Measurements from ENCODE around the gene AKR1E2. TPM values are rescaled to one million over a fixed set of nuclear protein-coding genes. Genes with fewer than 3 reads are reported as not detected.

The AKR1E2 gene
- total and polyA plus RNA-seq, 9 of the 15 experiments (the other 6 are each of a cell fraction or from before 2014, with no cell fraction given): 4.2 to 16.6 (median 9.8) TPM

GRCh38 chr10:4813023-4813422 lies 13.0 kb upstream of the AKR1E2 start (continued):
- TF ChIP-seq SMARCE1 (IDR thresholded peaks at IDR 0.05): peak; percentile 49; the same call in 1 of the 2 replicates
- TF ChIP-seq CXXC5 (CRISPR knock-in tag; IDR thresholded peaks at IDR 0.05): 0 out of 2 replicates have a peak, but pooled peaks have one; percentile 20
- no peak for TF ChIP-seq EWSR1 (IDR thresholded peaks at IDR 0.05; ENCODE audit: borderline replicate concordance, low read depth, partially characterized antibody)
- TF ChIP-seq THRAP3 (IDR thresholded peaks at IDR 0.05; ENCODE audit: borderline replicate concordance): no peak
- no peak for TF ChIP-seq ASH1L (IDR thresholded peaks at IDR 0.05; ENCODE audit: borderline replicate concordance, low read depth, partially characterized antibody)
- TF ChIP-seq CC2D1A (IDR thresholded peaks at IDR 0.05): no peak
- peak; percentile 8 for TF ChIP-seq FOS (IDR thresholded peaks at IDR 0.05; ENCODE audit: extremely low read depth, insufficient read length)
- peak; percentile 17; the same call in 1 of the 2 replicates for TF ChIP-seq CBFA2T2 (conservative IDR thresholded peaks at IDR 0.05)
- no peak for TF ChIP-seq ZNF583 (CRISPR knock-in tag; IDR thresholded peaks at IDR 0.05)
- no peak for TF ChIP-seq ZNF695 (CRISPR knock-in tag; IDR thresholded peaks at IDR 0.05)
- TF ChIP-seq SFPQ (IDR thresholded peaks at IDR 0.05; ENCODE audit: low read depth, low read length): no peak
- TF ChIP-seq RBM15 (IDR thresholded peaks at IDR 0.05; ENCODE audit: insufficient read depth, low read length): no peak
- peak; percentile 41; the same call in 1 of the 2 replicates for TF ChIP-seq RAD51 (IDR thresholded peaks at IDR 0.05; ENCODE audit: borderline replicate concordance, low read depth)
- no peak for TF ChIP-seq SLC30A9 (CRISPR knock-in tag; IDR thresholded peaks at IDR 0.05)
- no peak for TF ChIP-seq NEUROD1 (IDR thresholded peaks at IDR 0.05; ENCODE audit: borderline replicate concordance, low read depth, low read length, partially characterized antibody)
- TF ChIP-seq AFF1 (IDR thresholded peaks at IDR 0.05; ENCODE audit: low read depth in 1 of 2, partially characterized antibody in 2 of 2): no peak
- TF ChIP-seq USF2 (CRISPR knock-in tag; IDR thresholded peaks at IDR 0.05): no peak
- no peak for TF ChIP-seq ILF3 (IDR thresholded peaks at IDR 0.05; ENCODE audit: borderline replicate concordance)
- peak in 1 of 2 experiments; percentile 31; a peak in 1 of 4 replicates for TF ChIP-seq TEAD1 (CRISPR knock-in tag; IDR thresholded peaks at IDR 0.05)
- TF ChIP-seq SMC3 (conservative IDR thresholded peaks at IDR 0.05; ENCODE audit: insufficient read depth, low read depth, low read length): no peak
- no peak for TF ChIP-seq ZNF263 (CRISPR knock-in tag; IDR thresholded peaks at IDR 0.05; ENCODE audit: borderline replicate concordance)
- TF ChIP-seq RBBP5 (IDR thresholded peaks at IDR 0.05; ENCODE audit: borderline replicate concordance, insufficient read depth, low read length, poor library complexity, severe bottlenecking): no peak
